HK-2 (cell line): ENCODE data around the gene KIR3DL1.
"Not testable (repeated sequence)": the region's sequence is repeated elsewhere in the genome, so short reads cannot be mapped to it uniquely, and the experiment has no call there.

Experiments
- DNase-seq: peaks from one replicate; pipeline ENCODE4 v3.0.0-alpha.2; 2018; ENCODE audit not compliant: unreplicated experiment

The KIR3DL1 gene

GRCh38 chr19:54816251-54816650, at the start of gene KIR3DL1:
KIR3DL1 (plus strand) TSS chr19:54816468.
- not testable (repeated sequence) for DNase-seq

GRCh38 chr19:54769646-54770045, 46.6 kb upstream of the KIR3DL1 start, which contains the start of gene KIR2DL1:
KIR2DL1 (plus strand) TSS chr19:54769793; CDS start chr19:54769851, 58 bp downstream.
- DNase-seq = not testable (repeated sequence)

- not testable (repeated sequence) for DNase-seq
These were observed 45.8 kb upstream of the KIR3DL1 start for GRCh38 chr19:54770511-54770910.

DNA sequence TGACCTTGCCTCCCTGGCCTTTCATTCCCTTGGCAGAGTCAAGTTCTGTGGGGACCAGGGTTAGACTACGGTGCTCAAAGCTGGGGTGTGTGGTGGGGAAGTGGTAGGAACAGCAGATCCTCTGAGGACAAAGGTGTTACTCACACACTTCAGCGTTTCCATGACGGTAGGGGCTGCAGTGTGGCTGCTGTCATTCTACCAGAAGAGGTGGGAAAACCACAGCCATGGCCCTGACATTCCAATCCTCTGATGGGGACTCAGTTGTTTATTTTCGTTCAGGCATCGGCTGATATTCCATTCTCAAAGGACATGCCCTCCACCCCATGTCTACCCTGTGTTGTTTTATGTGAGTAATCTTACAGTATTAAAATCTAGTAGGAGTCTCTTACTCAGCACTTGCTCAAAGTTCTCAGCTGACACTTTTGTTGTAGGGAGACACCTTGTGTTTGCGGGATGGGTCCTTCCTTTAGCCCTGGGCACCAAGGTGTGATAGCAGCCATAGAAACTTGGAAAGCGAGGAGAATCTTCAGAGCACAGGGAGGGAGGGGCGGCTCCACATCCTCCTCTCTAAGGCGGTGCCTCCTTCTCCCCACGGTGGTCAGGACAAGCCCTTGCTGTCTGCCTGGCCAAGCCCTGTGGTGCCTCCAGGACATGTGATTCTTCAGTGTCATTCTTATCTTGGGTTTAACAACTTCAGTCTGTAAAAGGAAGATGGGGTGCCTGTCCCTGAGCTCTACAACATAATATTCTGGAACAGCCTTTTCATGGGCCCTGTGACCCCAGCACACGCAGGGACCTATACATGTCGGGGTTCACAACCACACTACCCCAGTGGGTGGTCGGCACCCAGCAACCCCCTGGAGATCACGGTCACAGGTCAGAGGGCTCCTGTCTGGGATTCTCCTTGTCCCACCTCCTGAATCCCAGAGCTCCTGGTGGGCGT, 45.0 kb upstream of the KIR3DL1 start:
- DNase-seq = peak; percentile 80

DNA sequence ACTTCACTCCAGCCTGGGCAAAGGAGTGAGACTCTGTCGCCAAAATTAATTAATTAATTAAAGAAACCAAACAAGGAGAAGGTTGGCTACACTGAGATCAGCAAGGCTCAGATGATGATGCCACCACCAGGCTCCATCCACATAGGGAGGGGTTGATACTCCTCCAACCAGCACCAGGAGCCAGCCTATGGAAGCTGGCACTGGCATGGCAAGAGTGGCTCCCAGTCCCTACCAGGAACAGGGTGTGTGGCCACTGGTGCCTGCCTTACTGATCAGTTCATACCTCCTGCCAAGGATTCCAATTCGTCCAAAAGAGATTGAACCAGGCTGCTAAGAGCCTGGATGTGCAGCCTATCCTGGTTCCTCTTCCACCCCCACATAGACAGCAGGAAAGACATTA, 43.6 kb upstream of the KIR3DL1 start:
- not testable (repeated sequence) for DNase-seq

DNA sequence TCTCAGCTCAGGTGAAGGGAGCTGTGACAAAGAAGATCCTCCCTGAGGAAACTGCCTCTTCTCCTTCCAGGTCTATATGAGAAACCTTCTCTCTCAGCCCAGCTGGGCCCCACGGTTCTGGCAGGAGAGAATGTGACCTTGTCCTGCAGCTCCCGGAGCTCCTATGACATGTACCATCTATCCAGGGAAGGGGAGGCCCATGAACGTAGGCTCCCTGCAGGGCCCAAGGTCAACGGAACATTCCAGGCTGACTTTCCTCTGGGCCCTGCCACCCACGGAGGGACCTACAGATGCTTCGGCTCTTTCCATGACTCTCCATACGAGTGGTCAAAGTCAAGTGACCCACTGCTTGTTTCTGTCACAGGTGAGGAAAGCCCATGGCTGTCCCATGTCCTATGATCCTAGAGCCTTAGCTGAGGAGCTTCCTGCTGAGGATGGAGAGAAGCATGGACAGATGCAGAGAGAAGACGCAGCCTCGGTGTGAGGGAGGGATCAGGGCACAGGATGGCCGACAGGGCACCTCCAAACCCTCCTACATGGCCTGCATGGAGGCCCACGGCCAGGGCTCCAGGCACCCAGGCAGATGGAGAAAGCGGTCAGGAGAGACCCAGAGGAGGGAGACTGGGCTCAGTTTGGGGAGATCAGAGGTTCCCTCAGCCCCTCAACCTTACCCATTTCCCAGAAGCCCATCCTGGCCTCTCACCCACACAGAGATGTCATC, 41.0 kb upstream of the KIR3DL1 start:
- DNase-seq = not testable (repeated sequence)

DNA sequence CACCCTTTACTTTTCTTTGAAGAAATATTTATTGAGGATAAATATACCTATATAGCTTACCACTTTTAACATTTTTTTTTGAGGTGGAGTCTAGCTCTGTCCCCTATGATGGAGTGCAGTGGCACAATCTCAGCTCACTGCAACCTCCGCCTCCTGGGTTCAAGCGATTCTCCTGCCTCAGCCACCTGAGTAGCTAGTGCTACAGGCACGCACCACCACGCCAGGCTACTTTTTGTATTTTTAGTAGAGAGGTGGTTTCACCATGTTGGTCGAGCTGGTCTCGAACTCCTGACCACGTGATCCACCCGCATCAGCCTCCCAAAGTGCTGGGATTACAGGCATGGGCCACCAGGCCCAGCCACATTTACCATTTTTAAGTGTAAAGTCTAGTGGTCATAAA, 40.4 kb upstream of the KIR3DL1 start:
- not testable (repeated sequence) for DNase-seq

DNA sequence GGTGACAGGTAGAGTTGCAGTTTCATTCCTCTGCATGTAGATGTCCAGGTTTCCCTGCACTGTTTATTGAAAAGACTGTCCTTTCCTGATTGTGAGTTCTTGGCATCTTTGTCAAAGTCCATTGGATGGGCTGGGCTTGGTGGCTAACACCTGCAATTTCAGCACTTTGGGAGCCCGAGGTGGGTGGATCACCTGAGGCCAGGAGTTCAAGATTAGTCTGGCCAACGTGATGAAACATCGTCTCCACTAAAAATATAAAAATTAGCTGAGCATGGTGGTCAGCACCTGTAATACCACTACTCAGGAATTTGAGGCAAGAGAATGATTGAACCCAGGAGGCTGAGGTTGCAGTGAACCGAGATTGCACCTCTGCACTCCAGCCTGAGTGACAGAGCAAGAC, 38.4 kb upstream of the KIR3DL1 start:
- not testable (repeated sequence) for DNase-seq

GRCh38 chr19:54778896-54779295, 37.4 kb upstream of the KIR3DL1 start:
- not testable (repeated sequence) for DNase-seq

GRCh38 chr19:54782916-54783315, 33.4 kb upstream of the KIR3DL1 start:
- not testable (repeated sequence) for DNase-seq

DNA sequence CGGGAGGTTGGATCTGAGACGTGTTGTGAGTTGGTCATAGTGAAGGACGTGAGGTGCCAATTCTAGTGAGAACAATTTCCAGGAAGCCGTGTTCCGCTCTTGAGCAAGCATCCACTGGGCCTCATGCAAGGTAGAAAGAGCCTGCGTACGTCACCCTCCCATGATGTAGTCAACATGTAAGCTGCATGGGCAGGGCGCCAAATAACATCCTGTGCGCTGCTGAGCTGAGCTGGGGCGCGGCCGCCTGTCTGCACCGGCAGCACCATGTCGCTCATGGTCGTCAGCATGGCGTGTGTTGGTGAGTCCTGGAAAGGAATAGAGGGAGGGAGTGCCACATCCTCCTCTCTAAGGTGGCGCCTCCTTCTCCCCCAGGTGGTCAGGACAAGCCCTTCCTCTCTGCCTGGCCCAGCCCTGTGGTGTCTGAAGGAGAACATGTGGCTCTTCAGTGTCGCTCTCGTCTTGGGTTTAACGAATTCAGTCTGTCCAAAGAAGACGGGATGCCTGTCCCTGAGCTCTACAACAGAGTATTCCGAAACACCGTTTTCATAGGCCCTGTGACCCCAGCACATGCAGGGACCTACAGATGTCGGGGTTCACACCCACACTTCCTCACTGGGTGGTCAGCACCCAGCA, 30.1 kb upstream of the KIR3DL1 start:
- DNase-seq = not testable (repeated sequence)

GRCh38 chr19:54788154-54788553, 28.1 kb upstream of the KIR3DL1 start:
- not testable (repeated sequence) for DNase-seq

- DNase-seq = no peak
These were observed 25.6 kb upstream of the KIR3DL1 start for GRCh38 chr19:54790711-54791110.

DNA sequence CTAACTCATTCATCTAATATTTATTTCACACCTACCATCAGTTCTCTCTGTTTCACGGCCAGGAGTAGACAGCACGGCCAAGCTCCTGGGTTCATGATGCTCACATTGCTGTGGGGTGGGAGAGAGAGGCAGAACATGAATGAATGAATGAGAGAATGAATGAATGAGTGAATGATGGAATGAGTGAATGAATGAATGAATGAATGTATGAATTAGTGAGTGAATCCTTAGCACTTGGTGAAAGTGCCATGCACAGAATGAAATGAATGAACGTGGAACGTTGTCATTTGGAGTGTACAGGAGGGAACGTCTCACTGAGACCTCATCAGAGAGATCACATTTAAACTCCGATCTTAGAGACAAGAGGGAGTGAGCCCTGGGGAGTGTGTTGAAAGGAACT, 24.8 kb upstream of the KIR3DL1 start:
- no peak for DNase-seq

GRCh38 chr19:54792814-54793213, 23.5 kb upstream of the KIR3DL1 start:
- DNase-seq = no peak

DNA sequence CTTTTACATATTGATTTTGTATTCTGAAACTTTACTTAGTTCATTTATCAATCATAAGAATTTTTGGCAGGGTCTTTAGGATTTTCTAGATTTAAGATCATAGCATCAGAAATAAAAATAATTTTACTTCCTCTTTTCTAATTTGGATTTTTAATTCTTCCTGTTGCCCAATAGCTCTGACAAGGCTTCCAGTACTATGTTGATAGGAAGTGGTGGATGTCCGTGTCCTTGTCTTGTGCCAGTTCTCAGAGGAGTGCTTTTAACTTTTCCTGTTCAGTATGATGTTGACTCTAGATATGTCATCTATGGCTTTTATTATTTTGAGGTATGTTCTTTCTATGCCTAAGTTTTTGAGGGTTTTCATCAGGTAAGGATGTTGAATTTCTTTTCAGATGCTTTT, 20.5 kb upstream of the KIR3DL1 start:
- no peak for DNase-seq

- DNase-seq = no peak
These were observed 12.9 kb upstream of the KIR3DL1 start, which contains the start of gene KIR2DL4 for GRCh38 chr19:54803410-54803809. KIR2DL4 (plus strand) TSS chr19:54803610; CDS start chr19:54803652, 42 bp downstream.

DNA sequence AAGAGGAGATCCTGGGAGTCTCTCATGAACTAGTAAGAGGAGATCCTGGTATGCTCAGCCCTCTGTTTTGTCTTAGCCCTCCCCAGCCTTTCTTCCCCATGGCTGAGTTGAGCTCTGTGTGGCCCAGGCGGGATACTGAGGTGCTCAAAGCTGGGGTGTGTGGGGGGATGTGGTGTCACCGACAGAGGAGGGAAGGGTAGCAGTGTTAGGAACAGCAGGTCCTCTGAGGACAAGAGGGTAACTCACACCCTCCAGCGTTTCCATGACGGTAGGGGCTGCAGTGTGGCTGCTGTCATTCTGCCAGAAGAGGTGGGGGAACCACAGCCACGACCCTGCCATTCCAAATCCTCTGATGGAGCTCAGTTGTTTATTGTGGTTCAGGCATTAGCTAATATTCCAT, 12.2 kb upstream of the KIR3DL1 start:
- no peak for DNase-seq

DNA sequence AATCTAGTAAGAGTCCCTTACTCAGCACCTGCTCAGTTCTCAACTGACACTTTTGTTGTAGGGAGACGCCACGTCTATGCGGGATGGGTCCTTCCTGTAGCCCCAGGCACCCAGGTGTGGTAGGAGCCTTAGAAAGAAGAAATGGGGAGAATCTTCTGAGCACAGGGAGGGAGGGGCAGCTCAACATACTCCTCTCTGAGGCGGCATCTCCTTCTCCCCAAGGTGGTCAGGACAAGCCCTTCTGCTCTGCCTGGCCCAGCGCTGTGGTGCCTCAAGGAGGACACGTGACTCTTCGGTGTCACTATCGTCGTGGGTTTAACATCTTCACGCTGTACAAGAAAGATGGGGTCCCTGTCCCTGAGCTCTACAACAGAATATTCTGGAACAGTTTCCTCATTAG, 11.7 kb upstream of the KIR3DL1 start:
- DNase-seq = no peak

DNA sequence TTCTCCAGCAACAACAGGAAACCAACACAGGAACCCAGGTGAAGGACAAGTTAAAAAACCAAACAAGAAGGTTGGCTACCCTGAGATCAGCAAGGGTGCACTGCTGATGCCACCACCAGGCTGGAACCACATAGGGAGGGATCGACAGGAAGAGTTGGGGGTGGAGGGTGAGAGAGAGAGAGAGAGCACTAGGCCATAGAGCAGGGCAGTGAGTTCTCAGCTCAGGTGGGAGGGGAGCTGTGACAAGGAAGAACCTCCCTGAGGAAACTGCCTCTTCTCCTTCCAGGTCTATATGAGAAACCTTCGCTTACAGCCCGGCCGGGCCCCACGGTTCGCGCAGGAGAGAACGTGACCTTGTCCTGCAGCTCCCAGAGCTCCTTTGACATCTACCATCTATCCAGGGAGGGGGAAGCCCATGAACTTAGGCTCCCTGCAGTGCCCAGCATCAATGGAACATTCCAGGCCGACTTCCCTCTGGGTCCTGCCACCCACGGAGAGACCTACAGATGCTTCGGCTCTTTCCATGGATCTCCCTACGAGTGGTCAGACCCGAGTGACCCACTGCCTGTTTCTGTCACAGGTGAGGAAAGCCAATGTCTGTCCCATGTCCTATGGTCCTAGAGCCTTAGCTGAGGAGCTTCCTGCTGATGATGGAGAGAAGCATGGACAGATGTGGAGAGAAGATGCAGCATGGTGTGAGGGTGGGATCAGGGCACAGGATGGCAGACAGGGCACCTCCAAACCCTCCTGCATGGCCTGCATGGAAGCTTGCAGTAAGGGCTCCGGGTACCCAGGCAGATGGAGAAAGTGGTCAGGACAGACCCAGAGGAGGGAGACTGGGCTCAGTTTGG, 10.4 kb upstream of the KIR3DL1 start:
- no peak for DNase-seq

GRCh38 chr19:54806516-54806838, 9.8 kb upstream of the KIR3DL1 start:
- no peak for DNase-seq
